Left lung (tissue), 10 donors: ENCODE data around the gene HEYL. TPM values are rescaled to one million over a fixed set of nuclear protein-coding genes. Genes with fewer than 3 reads are reported as not detected.
"Not testable (repeated sequence)": the region's sequence is repeated elsewhere in the genome, so short reads cannot be mapped to it uniquely, and the experiment has no call there.

Experiments used
- ATAC-seq: fragments of 200-7000 bp; cut with Tn5 transposase; one replicate; pipeline ENCODE4 v1.9.1; 2020; ENCODE audit warnings: moderate library complexity
- DNase-seq, 4 donors: peaks; one replicate each; pipeline ENCODE4 v3.0.0-alpha.2; 2013 to 2020
- H3K27ac ChIP-seq, 2 donors: fragments of 200-600 bp; sonication (generic) in 1 of 2; one replicate each; pipeline versions ENCODE4 v1.5.0 to v1.8.0; 2020 to 2021
- H3K27me3 ChIP-seq, 2 donors: fragments of 200-600 bp; sonication (generic) in 1 of 2; one replicate each; pipeline versions ENCODE4 v1.5.0 to v1.8.0; 2020 to 2021
- H3K36me3 ChIP-seq, 2 donors: fragments of 200-600 bp; sonication (generic) in 1 of 2; one replicate each; pipeline versions ENCODE4 v1.5.0 to v1.8.0; 2020 to 2021
- H3K4me1 ChIP-seq, 2 donors: fragments of 200-600 bp; one replicate each; pipeline ENCODE4 v1.8.0; 2021
- H3K4me3 ChIP-seq, 2 donors: fragments of 200-600 bp; sonication (generic) in 1 of 2; one replicate each; pipeline versions ENCODE4 v1.5.0 to v1.8.0; 2020 to 2021; ENCODE audit warnings: mild to moderate bottlenecking in 1 of 2
- H3K9me3 ChIP-seq, 2 donors: fragments of 200-600 bp; sonication (generic) in 1 of 2; one replicate each; pipeline versions ENCODE4 v1.5.0 to v1.8.0; 2020 to 2021
- intact Hi-C, 2 donors: fragments of 100-400 bp; cut with DNase I; formaldehyde crosslinking; loops; one replicate each; pipeline versions ENCODE4 v1.11.2 to v1.14.2; 2022
- polyA plus RNA-seq, 6 donors: library from polyadenylated mRNA; unstranded; fragments of 120-200 nt; gene quantifications; one replicate each; pipeline ENCODE4 v1.2.1, GENCODE V29; 2013; ENCODE audit not compliant: insufficient read length in 6 of 6
- total RNA-seq, 2 donors: library from RNA; stranded (reverse); fragmentation: NEBNext Ultra II Directional; extraction: Animal tissue kit (Norgen Biotek cat#: 25700); gene quantifications; one replicate each; pipeline ENCODE4 v1.2.1, GENCODE V29; 2021
- TF ChIP-seq, protein P1 (sequence below), 2 donors: fragments of 200-600 bp; sonication (generic) in 1 of 2; IDR thresholded peaks; one replicate each; pipeline versions ENCODE4 v1.5.0 to v1.8.0; 2021; ENCODE audit warnings: antibody characterized with exemption in 2 of 2
- donor health status: DM: no; HTN: yes; CAD: no.
- donor health status: DM: no; HTN: no; CAD: no.

HEYL gene
- total and polyA plus RNA-seq, 8 donors: 12.6 to 42.8 (median 30.9) TPM

- Histone ChIP-seq H3K4me1 (peaks cover 0 to 5% of the 10 kb centered on the region in 2 donors), H3K36me3 (no peaks in the 10 kb centered on the region), H3K4me3 (no peak overlapping the region), H3K27ac (no peak overlapping the region), H3K9me3 (no peaks in the 10 kb centered on the region), H3K27me3 (no peaks in the 10 kb centered on the region)
- intact Hi-C loops: no loop called here
- DNase-seq: peak in 1 of 4 donors; percentile 33
- ATAC-seq: no peak
- TF ChIP-seq, protein P1, sequence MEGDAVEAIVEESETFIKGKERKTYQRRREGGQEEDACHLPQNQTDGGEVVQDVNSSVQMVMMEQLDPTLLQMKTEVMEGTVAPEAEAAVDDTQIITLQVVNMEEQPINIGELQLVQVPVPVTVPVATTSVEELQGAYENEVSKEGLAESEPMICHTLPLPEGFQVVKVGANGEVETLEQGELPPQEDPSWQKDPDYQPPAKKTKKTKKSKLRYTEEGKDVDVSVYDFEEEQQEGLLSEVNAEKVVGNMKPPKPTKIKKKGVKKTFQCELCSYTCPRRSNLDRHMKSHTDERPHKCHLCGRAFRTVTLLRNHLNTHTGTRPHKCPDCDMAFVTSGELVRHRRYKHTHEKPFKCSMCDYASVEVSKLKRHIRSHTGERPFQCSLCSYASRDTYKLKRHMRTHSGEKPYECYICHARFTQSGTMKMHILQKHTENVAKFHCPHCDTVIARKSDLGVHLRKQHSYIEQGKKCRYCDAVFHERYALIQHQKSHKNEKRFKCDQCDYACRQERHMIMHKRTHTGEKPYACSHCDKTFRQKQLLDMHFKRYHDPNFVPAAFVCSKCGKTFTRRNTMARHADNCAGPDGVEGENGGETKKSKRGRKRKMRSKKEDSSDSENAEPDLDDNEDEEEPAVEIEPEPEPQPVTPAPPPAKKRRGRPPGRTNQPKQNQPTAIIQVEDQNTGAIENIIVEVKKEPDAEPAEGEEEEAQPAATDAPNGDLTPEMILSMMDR (IDR thresholded peaks at IDR 0.05): no peak
Observed at GRCh38 chr1:39615086-39615673, 24.3 kb downstream of the HEYL start.

DNA sequence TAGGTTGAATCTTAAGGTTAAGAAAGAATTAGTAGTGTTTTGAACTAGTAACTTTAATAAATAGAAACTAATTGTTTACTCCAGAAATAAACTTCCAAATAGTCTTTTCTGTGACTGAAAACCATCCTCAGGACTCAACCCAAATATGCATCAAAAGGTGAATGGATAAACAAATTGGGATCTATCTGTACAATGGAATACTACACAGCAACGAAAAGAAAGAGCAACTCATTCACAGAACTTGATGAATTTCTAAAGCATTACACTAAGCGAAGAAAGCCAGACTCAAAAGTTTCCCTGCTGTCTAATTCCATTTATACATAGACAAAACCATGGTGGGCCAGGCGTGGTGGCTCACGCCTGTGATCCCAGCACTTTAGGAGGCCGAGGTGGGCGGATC is 25.0 kb downstream of the HEYL start:
- Histone ChIP-seq H3K27me3 (no peaks in the 10 kb centered on the region), H3K4me3 (no peak overlapping the region), H3K9me3 (no peaks in the 10 kb centered on the region), H3K36me3 (no peaks in the 10 kb centered on the region), H3K27ac (no peak overlapping the region), H3K4me1 (peaks cover 0 to 5% of the 10 kb centered on the region in 2 donors)
- intact Hi-C loops: no loop called here
- ATAC-seq (no peak), DNase-seq (no peak)
- TF ChIP-seq, protein P1 (IDR thresholded peaks at IDR 0.05): no peak

GRCh38 chr1:39613250-39613649 is 26.2 kb downstream of the HEYL start:
- no peak for ATAC-seq
- Histone ChIP-seq H3K4me1 (peaks cover 0 to 5% of the 10 kb centered on the region in 2 donors), H3K27me3 (no peaks in the 10 kb centered on the region), H3K36me3 (no peaks in the 10 kb centered on the region), H3K9me3 (no peaks in the 10 kb centered on the region), H3K27ac (peak overlapping the region in 1 of 2 donors; percentile 30), H3K4me3 (no peak overlapping the region)
- intact Hi-C loops: no loop called here
- no peak for DNase-seq
- TF ChIP-seq, protein P1 (IDR thresholded peaks at IDR 0.05): no peak

DNA sequence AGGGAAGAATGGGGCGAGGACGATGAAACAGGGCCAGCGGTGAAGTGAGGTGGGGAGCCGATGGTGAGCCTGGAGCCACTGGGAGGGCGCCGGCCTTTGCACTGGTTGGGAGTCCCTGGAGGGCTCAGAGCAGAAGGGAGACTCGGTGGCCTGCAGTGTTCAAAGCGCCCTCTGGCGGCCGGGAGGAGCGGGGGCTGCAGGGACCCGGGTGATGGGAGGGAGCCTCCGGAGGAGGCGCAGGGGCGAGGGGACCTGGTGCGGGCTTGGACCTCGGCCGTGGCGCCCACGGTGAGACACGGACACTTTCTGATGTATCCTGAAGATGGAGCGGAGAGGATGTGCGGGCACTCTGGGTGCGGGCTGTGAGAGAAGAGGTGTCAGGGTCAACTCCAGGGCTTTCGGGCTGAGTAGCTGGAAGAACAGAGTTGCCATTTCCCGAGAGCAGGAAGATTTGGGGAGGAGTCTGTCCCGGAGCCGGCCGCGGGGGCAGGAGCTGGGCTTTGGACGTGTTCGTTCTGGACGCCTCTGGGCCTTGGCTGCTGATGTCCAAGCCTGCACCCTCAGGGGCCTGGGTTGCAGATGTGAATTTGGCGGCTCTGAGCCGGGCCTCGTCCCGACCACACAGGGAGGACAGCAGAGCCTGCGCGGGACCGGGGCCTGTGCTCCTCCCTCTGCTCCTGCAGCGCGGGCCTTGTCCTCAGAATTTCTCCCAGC is 29.7 kb downstream of the HEYL start:
- H3K27ac ChIP-seq: no peak overlapping the region
- no peaks in the 10 kb centered on the region for H3K36me3 ChIP-seq
- no peaks in the 10 kb centered on the region for H3K9me3 ChIP-seq
- H3K4me3 ChIP-seq: no peak overlapping the region
- H3K27me3 ChIP-seq: peaks cover 0 to 8% of the 10 kb centered on the region in 2 donors
- peaks cover 0 to 5% of the 10 kb centered on the region in 2 donors for H3K4me1 ChIP-seq
- peak in 3 of 4 donors; percentile 46 to 93 (median 55) for DNase-seq
- ATAC-seq: peak; percentile 85
- TF ChIP-seq, protein P1 (IDR thresholded peaks at IDR 0.05): peak; percentile 83 to 89
- intact Hi-C loops: loop anchor here (5.0 to 10.0 kb wide), 2 partner anchors 43 to 45 kb away; no protein-coding TSS in a partner anchor

DNA sequence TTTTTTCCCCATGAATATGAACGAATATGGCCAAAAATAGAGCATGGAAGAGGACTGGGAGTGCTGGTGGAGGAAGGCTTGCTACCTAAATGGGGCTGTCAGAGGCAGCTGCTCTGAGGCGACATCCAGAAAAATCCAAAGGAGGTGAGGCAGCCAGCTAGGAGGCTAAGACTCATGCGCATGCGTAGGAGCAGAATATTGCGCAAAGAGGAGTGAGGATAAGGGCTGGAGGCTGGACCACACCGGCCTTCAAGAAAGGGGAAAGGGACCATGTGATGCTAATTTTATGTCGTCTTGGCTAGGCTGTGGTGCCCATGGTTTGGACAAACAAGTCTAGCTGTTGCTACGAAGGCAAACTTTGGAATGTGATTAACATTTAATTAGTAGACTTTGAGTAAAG is 30.5 kb downstream of the HEYL start:
- intact Hi-C loops: loop anchor here (5.0 to 10.0 kb wide), 2 partner anchors 43 to 46 kb away; no protein-coding TSS in a partner anchor
- no peaks in the 10 kb centered on the region for H3K36me3 ChIP-seq
- ATAC-seq (no peak), DNase-seq (no peak)
- TF ChIP-seq, protein P1 (IDR thresholded peaks at IDR 0.05): no peak
- H3K4me1 ChIP-seq: peaks cover 0 to 5% of the 10 kb centered on the region in 2 donors
- no peak overlapping the region for H3K27ac ChIP-seq
- H3K27me3 ChIP-seq: peaks cover 0 to 14% of the 10 kb centered on the region in 2 donors
- H3K9me3 ChIP-seq: no peaks in the 10 kb centered on the region
- no peak overlapping the region for H3K4me3 ChIP-seq

DNA sequence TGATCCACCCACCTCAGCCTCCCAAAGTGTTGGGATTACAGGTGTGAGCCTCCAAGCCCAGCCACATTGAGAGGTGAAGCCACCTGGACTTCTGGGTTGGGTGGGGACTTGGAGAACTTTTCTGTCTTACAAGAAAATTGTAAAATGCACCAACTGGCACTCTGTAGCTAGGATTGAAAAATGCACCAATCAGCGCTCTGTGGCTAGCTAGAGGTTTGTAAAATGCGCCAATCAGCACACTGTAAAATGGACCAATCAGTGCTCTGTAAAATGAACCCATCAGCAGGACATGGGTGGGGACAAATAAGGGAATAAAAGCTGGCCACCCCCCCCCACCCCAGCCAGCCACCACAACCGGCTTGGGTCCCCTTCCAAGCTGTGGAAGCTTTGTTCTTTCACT is 35.8 kb downstream of the HEYL start:
- DNase-seq, ATAC-seq, H3K27ac ChIP-seq, H3K4me1 ChIP-seq, H3K36me3 ChIP-seq, H3K9me3 ChIP-seq, H3K4me3 ChIP-seq: not testable (repeated sequence)
- peaks cover 0 to 34% of the 10 kb centered on the region in 2 donors for H3K27me3 ChIP-seq
- intact Hi-C loops: loop anchor here (5.0 to 10.0 kb wide), 2 partner anchors 51 to 114 kb away; no protein-coding TSS in a partner anchor

DNA sequence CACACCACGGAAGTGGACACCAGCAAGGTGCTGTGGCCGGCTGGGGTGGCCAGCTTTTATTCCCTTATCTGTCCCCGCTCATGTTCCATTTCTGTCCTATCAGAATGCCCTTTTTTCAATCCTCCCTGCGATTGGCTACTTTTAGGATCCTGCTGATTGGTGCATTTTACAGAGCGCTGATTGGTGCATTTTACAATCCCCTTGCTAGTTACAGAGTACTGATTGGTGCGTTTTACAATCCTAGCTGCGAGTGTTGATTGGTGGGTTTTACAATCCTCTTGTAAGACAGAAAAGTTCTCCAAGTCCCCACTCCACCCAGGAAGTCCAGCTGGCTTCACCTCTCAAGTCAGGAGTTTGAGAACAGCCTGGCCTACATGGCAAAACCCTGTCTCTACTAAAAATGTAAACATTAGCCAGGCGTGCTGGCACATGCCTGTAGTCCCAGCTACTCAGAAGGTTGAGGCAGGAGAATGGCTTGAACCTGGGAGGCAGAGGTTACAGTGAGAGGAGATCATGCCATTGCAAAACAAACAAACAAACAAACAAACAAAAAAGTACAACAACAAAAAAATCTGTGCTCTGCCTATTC is 37.7 kb downstream of the HEYL start:
- not testable (repeated sequence) for H3K36me3 ChIP-seq, ATAC-seq, DNase-seq, H3K9me3 ChIP-seq, H3K4me1 ChIP-seq, H3K4me3 ChIP-seq, H3K27ac ChIP-seq
- H3K27me3 ChIP-seq: peaks cover 0 to 34% of the 10 kb centered on the region in 2 donors
- intact Hi-C loops: loop anchor here (5.0 to 10.0 kb wide), 2 partner anchors 53 to 116 kb away; no protein-coding TSS in a partner anchor
